ENCODE measurements around the gene BMP6.
A peak's percentile ranks its signal among the peaks of the same experiment; 100 is the strongest.

BMP6 gene

GRCh38 chr6:7750197-7750596 is 24.3 kb downstream of the BMP6 start:
- H3K9me3 Mint-ChIP-seq, result peaks cover 4% of the 10 kb centered on the region
- no peak overlapping the region for H3K4me3 Mint-ChIP-seq
- DNase-seq, result no peak
- H3K36me3 Mint-ChIP-seq (ENCODE audit: low read depth), result peaks cover 8% of the 10 kb centered on the region
- no peak overlapping the region for H3K27ac Mint-ChIP-seq
- H3K4me1 Mint-ChIP-seq, result peaks cover 7% of the 10 kb centered on the region
- peaks cover 3% of the 10 kb centered on the region for H3K27me3 Mint-ChIP-seq (ENCODE audit: low read depth, poor library complexity)
- TF ChIP-seq CTCF (IDR thresholded peaks at IDR 0.05), result no peak

DNA sequence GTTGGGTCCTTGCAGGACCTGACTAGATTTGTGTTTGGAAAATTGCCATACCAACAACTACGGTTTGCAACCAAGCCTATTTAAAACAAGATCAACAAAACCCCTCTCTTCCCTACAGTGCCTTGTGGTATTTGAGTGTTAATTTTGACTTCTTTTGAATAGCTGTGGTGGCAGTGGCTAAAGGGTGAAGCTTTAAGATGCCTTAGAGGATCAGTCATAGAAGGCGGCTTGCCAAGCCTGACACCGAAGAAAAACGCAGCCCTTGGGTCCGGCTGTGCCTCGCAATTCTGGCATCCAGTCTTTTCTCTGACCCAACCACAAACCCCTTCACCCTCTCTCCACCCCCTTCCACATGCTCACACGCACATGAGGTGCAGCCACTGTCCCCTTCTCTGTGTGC is 32.6 kb downstream of the BMP6 start:
- H3K27ac Mint-ChIP-seq, result no peak overlapping the region

GRCh38 chr6:7759320-7759719 is 33.4 kb downstream of the BMP6 start:
- no peak overlapping the region for H3K27ac Mint-ChIP-seq
- H3K27me3 Mint-ChIP-seq (ENCODE audit: low read depth, poor library complexity), result peaks cover 7% of the 10 kb centered on the region
- H3K36me3 Mint-ChIP-seq (ENCODE audit: low read depth), result peaks cover 22% of the 10 kb centered on the region
- H3K4me1 Mint-ChIP-seq, result peaks cover 17% of the 10 kb centered on the region
- TF ChIP-seq CTCF (IDR thresholded peaks at IDR 0.05), result no peak
- no peak overlapping the region for H3K4me3 Mint-ChIP-seq
- no peak for DNase-seq
- H3K9me3 Mint-ChIP-seq, result peaks cover 32% of the 10 kb centered on the region

More for the DNA sequence above, 32.6 kb downstream of the BMP6 start:
- Mint-ChIP-seq H3K36me3 (ENCODE audit: low read depth) (peaks cover 27% of the 10 kb centered on the region), H3K27me3 (ENCODE audit: low read depth, poor library complexity) (peaks cover 4% of the 10 kb centered on the region), H3K4me1 (peaks cover 10% of the 10 kb centered on the region), H3K9me3 (peaks cover 32% of the 10 kb centered on the region), H3K4me3 (no peak overlapping the region)
- DNase-seq, result no peak
- no peak for TF ChIP-seq CTCF (IDR thresholded peaks at IDR 0.05)

DNA sequence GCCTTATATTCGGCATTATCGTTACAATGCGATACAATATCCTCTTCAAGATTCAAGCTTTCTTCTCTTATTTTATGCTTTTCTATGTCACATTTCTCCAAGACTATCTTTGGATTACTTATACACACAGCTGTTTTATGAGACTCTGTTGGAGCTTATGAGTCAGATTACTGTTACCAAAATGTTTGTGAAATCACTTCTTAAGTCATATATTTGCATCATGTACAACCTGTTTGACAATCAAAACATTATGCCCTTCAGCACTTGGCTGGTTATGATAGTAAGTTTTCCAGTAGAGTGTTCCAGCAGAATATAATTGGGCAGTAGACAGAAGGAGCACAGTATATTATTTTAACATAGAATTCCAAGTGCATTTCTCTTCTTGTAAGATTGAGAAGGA is 35.2 kb downstream of the BMP6 start:
- Mint-ChIP-seq H3K27ac (no peak overlapping the region), H3K27me3 (ENCODE audit: low read depth, poor library complexity) (peaks cover 3% of the 10 kb centered on the region), H3K4me3 (no peak overlapping the region), H3K4me1 (peaks cover 17% of the 10 kb centered on the region), H3K9me3 (peaks cover 31% of the 10 kb centered on the region), H3K36me3 (ENCODE audit: low read depth) (peaks cover 22% of the 10 kb centered on the region)
- DNase-seq, result no peak
- TF ChIP-seq CTCF (IDR thresholded peaks at IDR 0.05), result no peak

DNA sequence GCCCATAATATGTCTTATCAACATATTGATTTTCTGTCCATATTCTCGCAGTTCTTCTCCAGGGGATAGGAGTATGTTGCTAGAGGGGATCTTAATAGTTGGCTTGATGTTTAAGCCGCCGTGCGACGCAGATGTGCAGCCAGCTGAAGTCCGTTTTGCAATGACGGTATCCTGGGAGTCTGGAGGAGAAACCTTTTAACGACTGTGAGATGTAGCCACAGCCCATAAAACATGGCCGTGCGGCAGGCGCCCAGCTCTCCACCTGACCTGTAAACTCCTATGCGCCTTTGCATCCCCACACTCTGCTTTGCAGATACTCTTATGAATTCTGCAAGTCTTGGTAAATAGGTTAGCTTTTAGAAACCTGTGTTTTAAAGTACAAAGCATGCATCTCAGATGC is 36.9 kb downstream of the BMP6 start:
- Mint-ChIP-seq H3K4me3 (no peak overlapping the region), H3K9me3 (peaks cover 24% of the 10 kb centered on the region), H3K27ac (no peak overlapping the region), H3K27me3 (ENCODE audit: low read depth, poor library complexity) (peaks cover 3% of the 10 kb centered on the region), H3K4me1 (peaks cover 17% of the 10 kb centered on the region), H3K36me3 (ENCODE audit: low read depth) (peaks cover 14% of the 10 kb centered on the region)
- DNase-seq, result no peak
- no peak for TF ChIP-seq CTCF (IDR thresholded peaks at IDR 0.05)

- DNase-seq, result peak; percentile 6
- peaks cover 14% of the 10 kb centered on the region for H3K36me3 Mint-ChIP-seq (ENCODE audit: low read depth)
Observed at GRCh38 chr6:7763881-7764280, 38.0 kb downstream of the BMP6 start.

More at GRCh38 chr6:7763881-7764280, 38.0 kb downstream of the BMP6 start:
- H3K27me3 Mint-ChIP-seq (ENCODE audit: low read depth, poor library complexity), result peaks cover 3% of the 10 kb centered on the region
- TF ChIP-seq CTCF (IDR thresholded peaks at IDR 0.05), result no peak
- H3K9me3 Mint-ChIP-seq, result peaks cover 22% of the 10 kb centered on the region
- peak overlapping the region; percentile 65 for H3K27ac Mint-ChIP-seq
- H3K4me3 Mint-ChIP-seq, result peak overlapping the region; percentile 44
- H3K4me1 Mint-ChIP-seq, result peaks cover 17% of the 10 kb centered on the region
